Measurements from ENCODE around the gene TLR5. TPM values are rescaled to one million over a fixed set of nuclear protein-coding genes. Genes with fewer than 3 reads are reported as not detected.
"Not testable (repeated sequence)": the region's sequence is repeated elsewhere in the genome, so short reads cannot be mapped to it uniquely, and the experiment has no call there.

TLR5 gene, protein sequence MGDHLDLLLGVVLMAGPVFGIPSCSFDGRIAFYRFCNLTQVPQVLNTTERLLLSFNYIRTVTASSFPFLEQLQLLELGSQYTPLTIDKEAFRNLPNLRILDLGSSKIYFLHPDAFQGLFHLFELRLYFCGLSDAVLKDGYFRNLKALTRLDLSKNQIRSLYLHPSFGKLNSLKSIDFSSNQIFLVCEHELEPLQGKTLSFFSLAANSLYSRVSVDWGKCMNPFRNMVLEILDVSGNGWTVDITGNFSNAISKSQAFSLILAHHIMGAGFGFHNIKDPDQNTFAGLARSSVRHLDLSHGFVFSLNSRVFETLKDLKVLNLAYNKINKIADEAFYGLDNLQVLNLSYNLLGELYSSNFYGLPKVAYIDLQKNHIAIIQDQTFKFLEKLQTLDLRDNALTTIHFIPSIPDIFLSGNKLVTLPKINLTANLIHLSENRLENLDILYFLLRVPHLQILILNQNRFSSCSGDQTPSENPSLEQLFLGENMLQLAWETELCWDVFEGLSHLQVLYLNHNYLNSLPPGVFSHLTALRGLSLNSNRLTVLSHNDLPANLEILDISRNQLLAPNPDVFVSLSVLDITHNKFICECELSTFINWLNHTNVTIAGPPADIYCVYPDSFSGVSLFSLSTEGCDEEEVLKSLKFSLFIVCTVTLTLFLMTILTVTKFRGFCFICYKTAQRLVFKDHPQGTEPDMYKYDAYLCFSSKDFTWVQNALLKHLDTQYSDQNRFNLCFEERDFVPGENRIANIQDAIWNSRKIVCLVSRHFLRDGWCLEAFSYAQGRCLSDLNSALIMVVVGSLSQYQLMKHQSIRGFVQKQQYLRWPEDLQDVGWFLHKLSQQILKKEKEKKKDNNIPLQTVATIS
- 0.30 and 0.33 TPM in 2 replicates for total RNA-seq (2014; rRNA removed; shearing (Covaris generic); ENCODE audit: low replicate concordance)

- peaks cover 10% of the 10 kb centered on the region for H3K9me3 ChIP-seq
- peak; percentile 87 for DNase-seq
- H3K4me3 ChIP-seq = peak within 1 kb of the TSS; percentile 55
- H3K27me3 ChIP-seq = no peaks in the 10 kb centered on the region
- no peaks in the 10 kb centered on the region for H3K36me3 ChIP-seq
These were observed at the start of gene TLR5 for GRCh38 chr1:223142795-223143536. TLR5 (minus strand) TSS chr1:223143248; CDS start chr1:223113031, 30,217 bp downstream.

- peaks cover 2% of the 10 kb centered on the region; the same call in 1 of the 2 replicates for H3K9me3 ChIP-seq
- no peak overlapping the region for H3K4me3 ChIP-seq
- no peaks in the 10 kb centered on the region for H3K27me3 ChIP-seq
- no peaks in the 10 kb centered on the region for H3K36me3 ChIP-seq
- peak; percentile 72 for DNase-seq
These were observed 47.1 kb upstream of the TLR5 start for GRCh38 chr1:223189903-223190724.

- Histone ChIP-seq H3K4me3 (no peak overlapping the region), H3K27me3 (no peaks in the 10 kb centered on the region), H3K36me3 (no peaks in the 10 kb centered on the region), H3K9me3 (peaks cover 2% of the 10 kb centered on the region; the same call in 1 of the 2 replicates)
- no peak for DNase-seq
These were observed 46.5 kb upstream of the TLR5 start for GRCh38 chr1:223189525-223189902.

DNA sequence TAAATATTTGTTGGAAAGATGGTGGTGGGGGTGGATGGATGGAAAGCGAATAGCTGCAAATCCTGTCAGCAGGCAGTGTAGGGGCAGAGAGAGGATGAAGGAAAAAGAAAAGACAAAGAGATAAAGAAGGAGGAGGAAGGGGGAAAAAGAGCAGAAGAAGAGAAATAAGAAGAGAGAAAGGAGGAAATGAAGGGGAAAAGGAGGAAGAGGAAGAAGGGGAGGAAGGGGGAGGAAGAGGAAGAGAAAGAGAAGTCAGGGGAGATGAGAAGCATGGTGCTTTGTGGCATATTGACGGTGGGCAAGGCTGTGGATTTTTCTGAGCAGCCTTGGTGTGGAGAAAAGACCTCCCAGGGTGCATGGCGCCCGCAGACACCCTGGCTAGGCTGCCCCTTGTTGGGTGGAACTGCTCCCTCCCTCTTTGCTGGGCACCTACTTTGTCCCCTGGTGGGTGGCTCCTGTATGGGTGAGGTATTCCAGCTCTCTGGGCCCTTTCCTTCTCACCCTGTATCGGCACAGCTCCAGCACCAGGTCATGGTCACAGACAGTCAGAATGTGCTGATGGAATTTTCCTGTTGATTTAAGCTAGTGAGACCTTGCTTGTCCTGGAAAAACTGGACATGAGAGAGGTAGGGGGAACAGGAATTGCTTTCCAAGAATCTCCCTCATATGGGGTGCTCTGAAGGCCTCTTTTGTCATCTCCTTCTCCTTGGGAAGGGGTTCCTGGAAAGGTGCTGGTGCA is 45.7 kb upstream of the TLR5 start:
- peaks cover 2% of the 10 kb centered on the region; the same call in 1 of the 2 replicates for H3K9me3 ChIP-seq
- H3K4me3 ChIP-seq = no peak overlapping the region
- no peak for DNase-seq
- H3K27me3 ChIP-seq = no peaks in the 10 kb centered on the region
- H3K36me3 ChIP-seq = no peaks in the 10 kb centered on the region

DNA sequence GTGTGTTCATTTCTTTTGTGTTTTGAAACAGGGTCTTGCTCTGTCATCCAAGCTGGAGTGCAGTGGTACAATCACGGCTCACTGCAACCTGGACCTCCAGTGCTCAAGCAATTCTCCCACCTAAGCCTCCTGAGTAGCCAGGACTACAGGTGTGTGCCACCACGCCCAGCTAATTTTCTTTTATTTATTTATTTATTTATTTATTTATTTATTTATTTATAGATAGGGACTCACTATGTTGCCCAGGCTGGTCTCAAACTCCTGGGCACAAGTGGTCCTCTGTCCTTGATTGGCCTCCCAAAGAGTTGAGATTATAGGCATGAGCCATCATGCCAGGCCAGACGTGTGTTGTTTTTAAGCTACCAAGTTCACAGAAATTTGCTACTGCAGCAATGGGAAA is 43.8 kb upstream of the TLR5 start:
- Histone ChIP-seq H3K4me3 (no peak overlapping the region), H3K36me3 (no peaks in the 10 kb centered on the region), H3K9me3 (no peaks in the 10 kb centered on the region), H3K27me3 (no peaks in the 10 kb centered on the region)
- DNase-seq = no peak

- H3K9me3 ChIP-seq = no peaks in the 10 kb centered on the region
- no peak for DNase-seq
These were observed 40.3 kb upstream of the TLR5 start for GRCh38 chr1:223183268-223183862.

DNA sequence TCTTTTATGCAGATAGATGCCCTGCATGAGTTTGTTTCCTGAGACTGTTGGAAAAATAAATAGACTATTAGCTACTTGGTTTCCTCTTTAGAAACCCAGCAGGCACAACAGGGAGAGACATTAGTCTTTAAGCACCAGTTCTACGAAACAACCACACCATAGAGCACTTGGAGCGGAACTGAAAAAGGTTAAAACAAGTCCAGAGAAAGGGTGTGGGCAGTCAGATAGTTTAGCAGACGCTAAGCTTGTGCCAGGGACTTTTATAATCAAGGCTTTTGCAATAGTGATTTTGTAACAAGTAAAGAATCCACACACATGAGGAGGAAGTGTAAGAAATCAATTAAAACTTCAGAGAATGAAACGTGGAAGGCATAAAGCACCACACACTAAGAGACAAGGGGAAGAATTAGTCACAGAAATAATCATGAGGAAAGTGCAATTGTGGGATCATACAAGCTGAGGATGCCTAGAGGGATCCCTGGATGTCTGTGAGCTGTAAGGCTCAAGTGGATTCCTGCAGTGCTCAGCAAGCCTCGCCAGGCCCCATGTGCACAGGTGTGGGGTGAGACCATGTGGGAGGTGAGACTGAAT is 37.8 kb upstream of the TLR5 start:
- H3K36me3 ChIP-seq = no peaks in the 10 kb centered on the region
- H3K4me3 ChIP-seq = no peak overlapping the region
- H3K9me3 ChIP-seq = no peaks in the 10 kb centered on the region
- H3K27me3 ChIP-seq = no peaks in the 10 kb centered on the region
- DNase-seq = no peak

More at GRCh38 chr1:223183268-223183862, 40.3 kb upstream of the TLR5 start:
- H3K4me3 ChIP-seq = no peak overlapping the region
- no peaks in the 10 kb centered on the region for H3K36me3 ChIP-seq
- no peaks in the 10 kb centered on the region for H3K27me3 ChIP-seq

GRCh38 chr1:223179786-223180185 is 36.7 kb upstream of the TLR5 start:
- Histone ChIP-seq H3K27me3 (no peaks in the 10 kb centered on the region), H3K36me3 (no peaks in the 10 kb centered on the region), H3K9me3 (no peaks in the 10 kb centered on the region), H3K4me3 (no peak overlapping the region)
- DNase-seq = no peak

DNA sequence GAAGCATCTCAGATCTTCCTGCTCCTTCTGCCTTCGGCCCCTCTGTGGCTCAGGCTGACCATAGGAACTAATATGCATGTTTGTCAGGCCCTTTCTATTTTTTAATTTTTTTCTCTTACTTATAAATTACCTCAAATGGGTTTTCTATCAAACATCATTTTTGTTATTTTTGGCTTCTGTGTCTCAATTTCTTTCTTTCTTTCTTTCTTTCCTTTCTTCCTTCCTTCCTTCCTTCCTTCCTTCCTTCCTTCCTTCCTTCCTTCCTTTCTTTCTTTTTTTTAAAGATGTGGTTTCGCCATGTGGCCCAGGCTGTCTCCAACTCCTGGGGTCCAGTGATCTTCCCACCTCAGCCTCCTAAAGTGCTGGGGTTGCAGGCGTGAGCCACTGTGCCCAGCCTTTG is 36.2 kb upstream of the TLR5 start:
- Histone ChIP-seq H3K4me3 (no peak overlapping the region), H3K27me3 (no peaks in the 10 kb centered on the region), H3K9me3 (no peaks in the 10 kb centered on the region), H3K36me3 (no peaks in the 10 kb centered on the region)
- no peak for DNase-seq

GRCh38 chr1:223177681-223178080 is 34.6 kb upstream of the TLR5 start:
- Histone ChIP-seq H3K4me3 (no peak overlapping the region), H3K9me3 (no peaks in the 10 kb centered on the region), H3K27me3 (no peaks in the 10 kb centered on the region), H3K36me3 (no peaks in the 10 kb centered on the region)
- DNase-seq = no peak

GRCh38 chr1:223176437-223176836 is 33.4 kb upstream of the TLR5 start:
- H3K36me3 ChIP-seq = no peaks in the 10 kb centered on the region
- no peaks in the 10 kb centered on the region for H3K27me3 ChIP-seq
- H3K9me3 ChIP-seq = no peaks in the 10 kb centered on the region
- no peak overlapping the region for H3K4me3 ChIP-seq
- DNase-seq = no peak

DNA sequence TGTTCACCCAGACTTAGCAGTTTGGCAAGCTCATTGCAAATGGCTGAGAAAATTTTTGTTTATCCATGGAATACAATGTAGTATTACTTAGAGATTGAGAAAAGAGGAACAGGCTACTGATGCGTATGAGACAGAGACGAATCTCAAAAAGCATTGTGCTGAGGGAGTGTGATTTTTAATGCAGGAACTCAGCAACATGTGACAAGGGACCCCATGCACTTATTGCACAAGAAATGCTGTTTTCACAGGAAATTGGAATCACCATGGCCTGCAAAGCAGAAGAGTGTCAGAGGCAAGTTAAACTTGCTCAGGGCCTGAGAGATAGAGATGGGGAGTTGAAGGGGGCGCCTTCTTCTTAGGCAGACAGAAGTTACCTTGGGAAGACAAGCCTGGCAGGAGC is 32.6 kb upstream of the TLR5 start:
- H3K27me3 ChIP-seq = no peaks in the 10 kb centered on the region
- no peak for DNase-seq
- H3K9me3 ChIP-seq = no peaks in the 10 kb centered on the region
- H3K4me3 ChIP-seq = no peak overlapping the region
- no peaks in the 10 kb centered on the region for H3K36me3 ChIP-seq

DNA sequence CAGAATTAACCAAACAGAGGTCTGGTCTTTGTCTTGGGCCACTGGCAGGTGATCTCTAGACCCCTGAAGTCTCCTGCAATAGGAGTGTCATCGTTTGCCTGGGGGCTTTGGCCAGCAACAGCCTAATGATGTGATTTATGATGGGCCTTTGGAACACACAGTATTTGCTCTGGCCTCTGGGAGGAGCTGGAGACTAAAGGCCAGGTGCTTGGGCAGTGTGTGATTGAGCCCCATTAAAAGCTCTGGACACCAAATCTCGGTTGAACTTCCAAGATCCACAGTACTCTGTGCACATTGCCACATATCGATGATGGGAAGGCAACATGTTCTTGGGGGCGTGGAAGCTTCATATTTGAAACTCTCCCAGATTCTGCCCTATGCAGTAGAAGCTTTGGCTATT is 32.0 kb upstream of the TLR5 start:
- peak; percentile 11 for DNase-seq
- H3K36me3 ChIP-seq = no peaks in the 10 kb centered on the region
- H3K27me3 ChIP-seq = no peaks in the 10 kb centered on the region
- no peaks in the 10 kb centered on the region for H3K9me3 ChIP-seq
- H3K4me3 ChIP-seq = no peak overlapping the region

DNA sequence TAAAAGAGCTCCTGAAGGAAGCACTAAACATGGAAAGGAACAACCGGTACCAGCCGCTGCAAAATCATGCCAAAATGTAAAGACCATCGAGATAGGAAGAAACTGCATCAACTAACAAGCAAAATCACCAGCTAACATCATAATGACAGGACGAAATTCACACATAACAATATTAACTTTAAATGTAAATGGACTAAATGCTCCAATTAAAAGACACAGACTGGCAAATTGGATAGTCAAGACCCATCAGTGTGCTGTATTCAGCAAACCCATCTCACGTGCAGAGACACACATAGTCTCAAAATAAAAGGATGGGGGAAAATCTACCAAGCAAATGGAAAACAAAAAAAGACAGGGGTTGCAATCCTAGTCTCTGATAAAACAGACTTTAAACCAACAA is 26.4 kb upstream of the TLR5 start:
- H3K27me3 ChIP-seq, H3K9me3 ChIP-seq, H3K4me3 ChIP-seq, H3K36me3 ChIP-seq, DNase-seq: not testable (repeated sequence)

DNA sequence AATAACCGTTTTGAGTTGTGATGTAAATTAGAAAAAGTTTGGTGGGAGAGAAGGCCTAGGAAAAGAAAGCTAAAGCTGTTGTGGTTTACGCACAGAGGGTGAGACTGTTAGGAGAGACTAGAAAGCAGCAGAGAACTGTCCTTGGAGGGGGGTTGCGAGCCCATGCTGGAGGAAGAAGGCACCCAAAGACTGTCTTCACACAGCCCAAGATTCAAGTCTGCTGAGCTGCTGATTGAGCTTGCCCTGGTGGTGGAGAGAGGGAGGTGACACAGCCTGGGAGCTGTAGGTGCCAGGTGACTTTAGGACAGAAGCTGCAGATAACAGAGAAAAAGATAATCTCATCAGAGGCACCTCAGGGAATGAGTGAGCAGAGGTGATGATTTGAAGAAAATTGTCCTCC is 18.3 kb upstream of the TLR5 start:
- Histone ChIP-seq H3K36me3 (no peaks in the 10 kb centered on the region), H3K27me3 (no peaks in the 10 kb centered on the region), H3K4me3 (no peak overlapping the region), H3K9me3 (no peaks in the 10 kb centered on the region)
- no peak for DNase-seq
